Smooth muscle cell (in vitro differentiated cells): ENCODE results near the gene CLRN1. TPM values are rescaled to one million over a fixed set of nuclear protein-coding genes. Genes with fewer than 3 reads are reported as not detected.

Experiments used
- DNase-seq: peaks from one replicate; lab custom pipeline; 2025; ENCODE audit not compliant: unreplicated experiment; lab: John Stamatoyannopoulos, UW
- H2AFZ ChIP-seq: fragments of 200-600 bp; sonication (generic); 2 replicates; pipeline ENCODE4 v1.6.0; 2016; ENCODE audit warnings: antibody characterized with exemption, low read depth, mild to moderate bottlenecking
- H3F3A ChIP-seq: fragments of 200-600 bp; sonication (generic); 2 replicates; pipeline ENCODE4 v1.6.0; 2017; ENCODE audit warnings: antibody characterized with exemption, low read depth
- H3K27ac ChIP-seq: fragments of 200-600 bp; sonication (generic); 2 replicates; pipeline ENCODE4 v1.5.1; 2016; ENCODE audit warnings: low read depth, mild to moderate bottlenecking
- H3K27me3 ChIP-seq: fragments of 200-600 bp; sonication (generic); 2 replicates; pipeline ENCODE4 v1.6.1; 2016; ENCODE audit warnings: low read depth, mild to moderate bottlenecking
- H3K36me3 ChIP-seq: fragments of 200-600 bp; sonication (generic); 2 replicates; pipeline ENCODE4 v1.5.1; 2016; ENCODE audit warnings: low read depth
- H3K4me1 ChIP-seq: fragments of 200-600 bp; sonication (generic); 2 replicates; pipeline ENCODE4 v1.5.1; 2016; ENCODE audit warnings: low read depth
- H3K4me2 ChIP-seq: fragments of 200-600 bp; sonication (generic); 2 replicates; pipeline ENCODE4 v1.6.0; 2016; ENCODE audit warnings: mild to moderate bottlenecking
- H3K4me3 ChIP-seq: fragments of 200-600 bp; sonication (generic); 2 replicates; pipeline ENCODE4 v1.5.1; 2016; ENCODE audit warnings: mild to moderate bottlenecking
- H3K79me2 ChIP-seq: fragments of 200-600 bp; sonication (generic); 2 replicates; pipeline ENCODE4 v1.6.0; 2016; ENCODE audit warnings: low read depth, mild to moderate bottlenecking
- H3K9ac ChIP-seq: fragments of 200-600 bp; sonication (generic); 2 replicates; pipeline ENCODE4 v1.6.0; 2016; ENCODE audit warnings: low read depth
- H3K9me3 ChIP-seq: fragments of 200-600 bp; sonication (generic); replicated peaks from 2 replicates; pipeline ENCODE4 v1.5.1; 2016; ENCODE audit warnings: low read depth
- H4K20me1 ChIP-seq: fragments of 200-600 bp; sonication (generic); 2 replicates; pipeline ENCODE4 v1.6.0; 2016; ENCODE audit warnings: low read depth
- WGBS: methylation state at CpG from one replicate; pipeline ENCODE4 v1.1.7; 2016; ENCODE audit warnings: low lambda C conversion rate; 5-methylcytosine and 5-hydroxymethylcytosine counted together
- polyA plus RNA-seq: library from polyadenylated mRNA; unstranded; fragments of >200 nt; fragmentation: Nextera tagmentation; extraction: Ambion mirVana; gene quantifications from 2 replicates; pipeline ENCODE4 v1.2.1, GENCODE V29; 2016
- total RNA-seq: library from RNA; depleted of rRNA; stranded (reverse); fragments of >200 nt; gene quantifications from 2 replicates; pipeline ENCODE4 v1.2.3, GENCODE V29; 2014
- TF ChIP-seq, protein P1 (sequence below): fragments of 200-600 bp; sonication (generic); IDR thresholded peaks from 2 replicates; pipeline ENCODE4 v1.5.1; 2017; ENCODE audit warnings: borderline replicate concordance, mild to moderate bottlenecking, antibody characterized with exemption; ENCODE audit not compliant: insufficient read depth, poor library complexity, severe bottlenecking

CLRN1 gene
- total and polyA plus RNA-seq, 2 experiments from 2014 or later, result not detected

DNA sequence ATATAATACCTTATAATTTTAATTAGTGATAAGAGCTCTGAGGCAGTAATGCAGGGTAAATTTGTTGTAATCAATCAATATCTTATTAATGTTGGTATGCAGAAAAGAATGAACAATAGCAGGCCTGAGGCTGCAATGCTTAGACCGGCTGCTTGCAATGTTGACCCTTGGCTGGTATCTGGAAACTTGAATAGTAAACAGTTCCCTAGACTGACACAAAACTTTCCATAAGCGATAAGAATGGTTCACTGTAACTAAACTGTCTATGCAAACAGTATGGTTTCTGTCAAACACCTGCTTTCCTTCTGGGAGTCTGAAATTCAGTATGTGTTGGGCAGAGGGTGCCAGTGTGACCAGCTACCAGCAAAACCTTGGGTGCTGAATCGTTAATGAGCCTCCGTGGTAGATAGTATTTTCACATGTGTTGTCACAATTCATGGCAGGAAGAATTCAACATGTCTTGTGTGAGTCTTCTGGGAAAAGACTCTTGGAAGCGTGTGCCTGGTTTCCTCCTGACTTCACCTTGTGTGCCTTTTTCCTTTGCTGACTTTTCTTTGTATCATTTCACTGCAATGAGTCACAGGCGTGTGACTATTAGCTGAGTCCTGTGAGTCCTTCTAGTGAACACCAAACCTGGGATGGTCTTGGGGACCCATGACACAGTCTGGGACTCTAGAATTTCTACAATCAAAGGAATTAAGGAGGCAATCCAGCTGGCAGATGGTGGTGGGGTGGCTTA is 30.7 kb upstream of the CLRN1 start:
- Histone ChIP-seq H3K27ac (no peak overlapping the region), H3K36me3 (no peaks in the 10 kb centered on the region), H3K79me2 (no peaks in the 10 kb centered on the region), H4K20me1 (no peaks in the 10 kb centered on the region), H3K4me2 (no peak overlapping the region), H3K27me3 (no peaks in the 10 kb centered on the region), H2AFZ (no peak overlapping the region), H3F3A (no peaks in the 10 kb centered on the region), H3K9me3 (no peaks in the 10 kb centered on the region), H3K9ac (no peak overlapping the region), H3K4me3 (no peak overlapping the region), H3K4me1 (no peaks in the 10 kb centered on the region)
- TF ChIP-seq, protein P1, sequence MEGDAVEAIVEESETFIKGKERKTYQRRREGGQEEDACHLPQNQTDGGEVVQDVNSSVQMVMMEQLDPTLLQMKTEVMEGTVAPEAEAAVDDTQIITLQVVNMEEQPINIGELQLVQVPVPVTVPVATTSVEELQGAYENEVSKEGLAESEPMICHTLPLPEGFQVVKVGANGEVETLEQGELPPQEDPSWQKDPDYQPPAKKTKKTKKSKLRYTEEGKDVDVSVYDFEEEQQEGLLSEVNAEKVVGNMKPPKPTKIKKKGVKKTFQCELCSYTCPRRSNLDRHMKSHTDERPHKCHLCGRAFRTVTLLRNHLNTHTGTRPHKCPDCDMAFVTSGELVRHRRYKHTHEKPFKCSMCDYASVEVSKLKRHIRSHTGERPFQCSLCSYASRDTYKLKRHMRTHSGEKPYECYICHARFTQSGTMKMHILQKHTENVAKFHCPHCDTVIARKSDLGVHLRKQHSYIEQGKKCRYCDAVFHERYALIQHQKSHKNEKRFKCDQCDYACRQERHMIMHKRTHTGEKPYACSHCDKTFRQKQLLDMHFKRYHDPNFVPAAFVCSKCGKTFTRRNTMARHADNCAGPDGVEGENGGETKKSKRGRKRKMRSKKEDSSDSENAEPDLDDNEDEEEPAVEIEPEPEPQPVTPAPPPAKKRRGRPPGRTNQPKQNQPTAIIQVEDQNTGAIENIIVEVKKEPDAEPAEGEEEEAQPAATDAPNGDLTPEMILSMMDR, result no peak
- DNase-seq, result no peak
- WGBS, result 73% methylated on average over 6 of the region's 6 CpGs

DNA sequence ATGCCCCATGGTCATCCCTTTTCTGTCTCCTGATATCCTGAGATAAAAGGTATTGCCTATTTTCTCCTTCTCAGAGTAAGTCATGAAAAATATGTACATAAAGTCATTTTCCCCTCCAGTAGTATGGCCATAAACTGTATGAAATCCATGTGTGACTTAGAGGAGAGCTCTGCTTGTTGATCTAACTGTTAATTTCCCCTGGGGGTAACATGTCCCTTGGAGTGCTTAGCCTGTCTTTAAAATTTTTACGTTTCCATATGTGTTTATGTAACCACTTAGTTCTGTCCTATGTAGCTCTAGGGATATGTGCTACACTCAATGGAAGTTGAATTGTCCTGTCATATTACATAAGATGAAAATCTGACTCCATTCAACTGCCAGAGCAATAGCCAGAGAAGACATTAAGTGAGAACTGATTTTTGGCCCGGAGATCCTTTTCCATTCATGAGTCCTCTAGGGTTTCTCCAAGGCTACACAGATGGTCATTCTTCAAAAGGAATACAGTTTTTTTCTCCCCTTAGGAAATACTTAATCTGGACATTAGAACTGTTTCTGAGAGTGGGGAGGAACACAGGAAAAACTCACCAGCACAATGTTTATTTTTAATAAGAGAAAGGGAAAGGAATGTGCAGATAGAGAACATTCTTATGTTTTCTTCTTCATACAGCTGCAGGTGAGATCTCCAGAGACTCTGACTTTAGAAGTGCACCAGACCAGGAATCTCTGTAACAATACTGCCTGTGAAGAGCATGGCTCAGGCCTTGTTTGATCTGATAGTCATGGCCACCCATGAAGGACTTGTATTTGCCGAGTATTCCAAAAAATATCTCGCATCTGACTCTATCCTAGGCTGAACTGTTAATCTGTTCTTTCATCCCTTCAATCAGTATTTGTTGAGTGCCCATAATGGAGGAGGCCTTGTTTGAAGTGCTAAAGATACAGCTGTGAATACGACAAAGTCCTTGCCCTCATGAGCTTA is 29.8 kb upstream of the CLRN1 start:
- Histone ChIP-seq H3K36me3 (no peaks in the 10 kb centered on the region), H3K79me2 (no peaks in the 10 kb centered on the region), H3K27me3 (no peaks in the 10 kb centered on the region), H2AFZ (no peak overlapping the region), H3K27ac (no peak overlapping the region), H3K9me3 (no peaks in the 10 kb centered on the region), H3K4me1 (no peaks in the 10 kb centered on the region), H3K4me2 (no peak overlapping the region), H3K9ac (no peak overlapping the region), H3K4me3 (no peak overlapping the region), H3F3A (no peaks in the 10 kb centered on the region), H4K20me1 (no peaks in the 10 kb centered on the region)
- no peak for DNase-seq
- WGBS, result 91% methylated on average over 5 of the region's 5 CpGs
- TF ChIP-seq, protein P1, result no peak

DNA sequence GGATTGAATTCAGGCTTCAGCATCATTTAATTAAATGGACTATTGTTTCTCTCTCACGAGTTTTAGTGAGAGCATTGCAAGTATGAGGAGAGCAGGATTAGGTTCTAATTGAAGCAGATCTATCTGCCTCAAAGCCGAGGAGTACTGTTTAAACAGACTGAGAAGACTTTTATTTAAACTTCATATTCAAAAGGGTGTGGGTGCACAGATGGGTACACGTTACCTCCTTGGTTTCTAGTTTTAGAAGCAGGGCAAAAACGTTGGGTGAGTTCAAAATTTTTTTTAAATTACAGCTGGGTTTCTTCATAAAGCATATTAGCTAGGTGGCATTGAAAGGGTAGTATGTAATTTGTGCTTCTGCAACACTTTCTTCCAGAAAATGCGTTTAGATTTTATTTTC is 26.5 kb upstream of the CLRN1 start:
- H3K9me3 ChIP-seq, result no peaks in the 10 kb centered on the region
- H4K20me1 ChIP-seq, result no peaks in the 10 kb centered on the region
- H3K9ac ChIP-seq, result no peak overlapping the region
- H3K36me3 ChIP-seq, result no peaks in the 10 kb centered on the region
- no peaks in the 10 kb centered on the region for H3F3A ChIP-seq
- no peak overlapping the region for H3K4me3 ChIP-seq
- TF ChIP-seq, protein P1, result no peak
- no peak overlapping the region for H2AFZ ChIP-seq
- no peaks in the 10 kb centered on the region for H3K79me2 ChIP-seq
- no peaks in the 10 kb centered on the region for H3K4me1 ChIP-seq
- H3K4me2 ChIP-seq, result no peak overlapping the region
- DNase-seq, result no peak
- 80% methylated on average over 5 of the region's 5 CpGs for WGBS
- H3K27me3 ChIP-seq, result no peaks in the 10 kb centered on the region
- no peak overlapping the region for H3K27ac ChIP-seq
